GM18951 (cell line): Measurements from ENCODE around the gene SUCLG2.

Experiments used
- POLR2A ChIP-seq: IDR thresholded peaks from 4 replicates; pipeline ENCODE4 v1.6.1; 2011; ENCODE audit warnings: mild to moderate bottlenecking; ENCODE audit not compliant: insufficient read length, insufficient read depth; ENCODE audit errors: extremely low read depth
- in situ Hi-C: fragments of 300-500 bp; cut with MboI; formaldehyde crosslinking; loops from one replicate; pipeline ENCODE4 v1.12.0; 2022; ENCODE audit warnings: low sequenced_read_pairs, mixed read lengths, inconsistent platforms; ENCODE audit not compliant: unreplicated experiment

The SUCLG2 gene

GRCh38 chr3:67661089-67661488, 6.7 kb upstream of the SUCLG2 start:
- in situ Hi-C loops: no loop called here
- TF ChIP-seq POLR2A: no peak

GRCh38 chr3:67657192-67657591, 2.8 kb upstream of the SUCLG2 start:
- TF ChIP-seq POLR2A: no peak
- in situ Hi-C loops: no loop called here

- TF ChIP-seq POLR2A: no peak
- in situ Hi-C loops: no loop called here
These were observed 2.2 kb upstream of the SUCLG2 start for GRCh38 chr3:67656614-67657013.

GRCh38 chr3:67655364-67656121, 1.1 kb upstream of the SUCLG2 start:
- in situ Hi-C loops: no loop called here
- peak; percentile 59 for TF ChIP-seq POLR2A

GRCh38 chr3:67654844-67655177, 399 bp upstream of the SUCLG2 start:
- in situ Hi-C loops: no loop called here
- TF ChIP-seq POLR2A: no peak

- no peak for TF ChIP-seq POLR2A
- in situ Hi-C loops: no loop called here
These were observed 850 bp downstream of the SUCLG2 start for GRCh38 chr3:67653425-67654098.

GRCh38 chr3:67650084-67650483, 4.3 kb downstream of the SUCLG2 start:
- TF ChIP-seq POLR2A: no peak
- in situ Hi-C loops: no loop called here

GRCh38 chr3:67649681-67650080, 4.7 kb downstream of the SUCLG2 start:
- in situ Hi-C loops: no loop called here
- no peak for TF ChIP-seq POLR2A

- in situ Hi-C loops: no loop called here
- TF ChIP-seq POLR2A: no peak
These were observed 5.7 kb downstream of the SUCLG2 start for GRCh38 chr3:67648701-67649100.

- TF ChIP-seq POLR2A: no peak
- in situ Hi-C loops: no loop called here
These were observed 6.2 kb downstream of the SUCLG2 start for GRCh38 chr3:67648229-67648628.

- no peak for TF ChIP-seq POLR2A
- in situ Hi-C loops: no loop called here
These were observed 7.0 kb downstream of the SUCLG2 start for GRCh38 chr3:67647390-67647878.

- in situ Hi-C loops: no loop called here
- TF ChIP-seq POLR2A: no peak
These were observed 7.7 kb downstream of the SUCLG2 start for GRCh38 chr3:67646586-67647234.

- no peak for TF ChIP-seq POLR2A
- in situ Hi-C loops: no loop called here
These were observed 9.6 kb downstream of the SUCLG2 start for GRCh38 chr3:67644827-67645226.

- in situ Hi-C loops: no loop called here
- TF ChIP-seq POLR2A: no peak
These were observed 11.7 kb downstream of the SUCLG2 start for GRCh38 chr3:67642734-67643133.
